Adrenal gland (tissue), 12 donors: ENCODE data around the gene MFSD11. TPM values are rescaled to one million over a fixed set of nuclear protein-coding genes. Genes with fewer than 3 reads are reported as not detected.

Source experiments
- DNase-seq, 7 donors: peaks; one replicate each; pipeline ENCODE4 v3.0.0-alpha.2; 2019 to 2020
- H3K27ac ChIP-seq, 5 donors: fragments of 200-600 bp; sonication (generic) in 4 of 5; 1 replicate in 3 of 5; 2 replicates in 2 of 5; pipeline versions ENCODE4 v1.5.1 to v1.8.0; 2016 to 2020; ENCODE audit warnings: mild to moderate bottlenecking in 1 of 5
- H3K27me3 ChIP-seq: fragments of 200-600 bp; 2 replicates; pipeline ENCODE4 v1.8.0; 2021
- H3K36me3 ChIP-seq, 2 donors: fragments of 200-600 bp; replicated peaks in 1 of 2; 1 replicate in 1 of 2; 2 replicates in 1 of 2; pipeline versions ENCODE4 v1.5.1 to v1.8.0; 2018 to 2022
- H3K4me1 ChIP-seq, 2 donors: fragments of 200-600 bp; replicated peaks in 1 of 2; 1 replicate in 1 of 2; 2 replicates in 1 of 2; pipeline versions ENCODE4 v1.5.1 to v1.8.0; 2018 to 2021
- H3K4me3 ChIP-seq, 4 donors: fragments of 200-600 bp; sonication (generic) in 3 of 4; one replicate each; pipeline ENCODE4 v1.5.1; 2016 to 2018
- H3K9me3 ChIP-seq, 3 donors: fragments of 200-600 bp; sonication (generic) in 1 of 3; replicated peaks in 1 of 3; 1 replicate in 2 of 3; 2 replicates in 1 of 3; pipeline versions ENCODE4 v1.5.1 to v1.8.0; 2016 to 2021
- CTCF ChIP-seq, 6 experiments: fragments of 450-650 bp in 4 of 6; fragments of 200-600 bp in 2 of 6; sonication (generic) in 1 of 6; IDR thresholded peaks; 1 replicate in 5 of 6; 2 replicates in 1 of 6; pipeline versions ENCODE4 v1.5.1 to v1.8.0; 2016 to 2021; ENCODE audit warnings: antibody characterized with exemption in 6 of 6, mild to moderate bottlenecking in 2 of 6, moderate library complexity in 1 of 6
- POLR2A ChIP-seq, 2 donors: fragments of 450-650 bp; IDR thresholded peaks; one replicate each; pipeline ENCODE4 v1.6.1; 2017; ENCODE audit warnings: antibody characterized with exemption in 2 of 2, mild to moderate bottlenecking in 2 of 2, moderate library complexity in 1 of 2
- WGBS, 4 donors: extraction: QIAGEN DNeasy Blood & Tissue Kit in 2 of 4; methylation state at CpG; one replicate each; pipeline versions ENCODE4 v1.1.5 to v1.1.7; 2013 to 2017; 5-methylcytosine and 5-hydroxymethylcytosine counted together
- intact Hi-C, 2 donors: fragments of 100-400 bp; cut with DNase I; formaldehyde crosslinking; loops; one replicate each; pipeline versions ENCODE4 v1.14.1 to v1.15.0; 2022 to 2023
- polyA plus RNA-seq, 3 donors: library from polyadenylated mRNA; stranded (reverse); fragments of 200-250 nt in 2 of 3; fragments of 350-450 nt in 1 of 3; fragmentation: Illumina TruSeq in 1 of 3; extraction: RNeasy Lipid Tissue Mini Kit (QIAGEN cat#74804) in 1 of 3; gene quantifications; one replicate each; pipeline ENCODE4 v1.2.3, GENCODE V29; 2013 to 2014
- total RNA-seq, 9 donors: library from RNA; depleted of rRNA in 4 of 9; stranded (reverse); fragments of >200 nt in 4 of 9; fragments of 120-200 nt in 1 of 9; fragmentation: NEBNext Ultra II Directional in 1 of 9; extraction: Animal tissue kit (Norgen Biotek cat#: 25700) in 1 of 9; gene quantifications; one replicate each; pipeline versions ENCODE4 v1.1.0 to v1.2.4, GENCODE V29; 2013 to 2023
- donor health status: healthy with polysubstance abuse.
- donor health status: Bipolar disorder and iron deficiency.
- donor health status: DM: yes; HTN: yes; CAD: no.
- donor health status: DM: no; HTN: no; CAD: no.
- donor health status: DM: no; HTN: no; CAD: no.
- donor health status: DM: yes; HTN: yes; CAD: no.

The MFSD11 gene
- total and polyA plus RNA-seq, 12 donors: 9.4 to 50.0 (median 29.9) TPM

DNA sequence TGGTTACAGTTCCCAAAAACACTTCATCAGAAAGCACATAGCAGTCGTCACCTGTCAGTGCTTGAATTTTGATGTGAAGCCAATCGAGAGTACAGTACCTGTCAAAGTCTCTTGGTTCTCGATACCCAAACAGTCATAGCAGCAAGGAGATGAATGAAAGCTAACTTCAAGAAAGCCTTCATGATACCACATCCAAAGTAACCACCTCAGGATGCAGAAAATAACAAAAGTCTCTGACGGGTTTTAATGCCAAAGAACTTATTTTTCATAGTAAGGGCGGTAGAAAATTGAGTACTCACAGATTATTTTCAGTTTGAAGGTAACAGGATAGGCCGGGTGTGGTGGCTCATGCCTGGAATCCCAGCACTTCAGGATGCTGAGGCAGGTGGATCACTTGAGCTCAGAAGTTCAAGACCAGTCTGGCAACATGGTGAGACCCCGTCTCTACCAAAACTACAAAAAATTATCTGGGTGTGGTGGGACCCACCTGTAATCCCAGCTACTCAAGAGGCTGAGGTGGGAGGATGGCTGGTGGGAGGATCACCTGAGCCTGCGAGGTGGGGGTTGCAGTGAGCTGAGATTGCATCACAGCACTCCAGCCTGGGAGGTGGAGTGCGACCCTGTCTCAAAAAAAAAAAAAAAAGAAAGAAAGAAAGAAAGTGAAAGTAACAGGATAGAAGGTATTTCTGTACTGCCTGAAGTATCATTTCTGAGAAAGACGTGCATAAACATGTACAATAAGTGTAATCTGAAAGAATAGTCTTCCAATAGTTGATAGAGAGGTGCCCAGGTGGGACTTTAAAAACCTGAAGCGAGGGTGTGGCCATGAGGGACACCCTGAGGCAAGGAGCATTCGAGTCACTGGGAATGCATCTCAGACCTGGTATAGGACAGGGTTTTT is 15.4 kb downstream of the MFSD11 start:
- 83 to 85% (median 85%) methylated on average over 11 to 12 of the region's 12 CpGs for WGBS, 4 donors
- Histone ChIP-seq H3K4me1 (no peaks in the 10 kb centered on the region), H3K27ac (no peak overlapping the region), H3K36me3 (peaks cover 0 to 17% of the 10 kb centered on the region in 2 donors), H3K9me3 (no peaks in the 10 kb centered on the region), H3K27me3 (no peaks in the 10 kb centered on the region), H3K4me3 (no peak overlapping the region)
- no peak for TF ChIP-seq POLR2A (IDR thresholded peaks at IDR 0.05)
- TF ChIP-seq CTCF (IDR thresholded peaks at IDR 0.05): no peak
- intact Hi-C loops: no loop called here
- DNase-seq: peak in 1 of 7 donors; percentile 30

DNA sequence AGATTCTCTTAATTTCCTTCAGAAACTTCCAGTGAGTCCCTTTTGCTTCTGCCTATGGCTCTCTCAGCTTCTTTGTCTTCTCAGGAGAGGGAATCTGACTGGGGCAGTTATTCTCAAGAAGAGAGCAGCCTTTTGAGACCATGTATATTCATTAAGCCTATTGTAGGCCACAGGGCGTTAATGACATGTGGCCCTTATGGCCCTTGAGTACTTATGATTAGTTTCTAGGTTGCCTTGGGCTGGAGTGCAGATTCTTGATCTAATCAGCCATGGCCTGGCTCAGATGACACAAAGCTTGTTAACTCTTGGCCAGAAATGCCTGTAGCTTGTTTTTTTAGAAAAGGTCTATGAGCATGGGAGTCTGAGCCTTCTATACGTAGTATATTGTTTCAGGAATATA is 17.4 kb downstream of the MFSD11 start:
- no peak overlapping the region for H3K27ac ChIP-seq
- H3K27me3 ChIP-seq: no peaks in the 10 kb centered on the region
- peak in 1 of 7 donors; percentile 23 for DNase-seq
- H3K36me3 ChIP-seq: peaks cover 0 to 20% of the 10 kb centered on the region in 2 donors
- no peaks in the 10 kb centered on the region for H3K9me3 ChIP-seq
- intact Hi-C loops: no loop called here
- 92 to 100% (median 98%) methylated on average over 2 of the region's 2 CpGs for WGBS, 4 donors
- no peaks in the 10 kb centered on the region for H3K4me1 ChIP-seq
- no peak overlapping the region for H3K4me3 ChIP-seq
- TF ChIP-seq CTCF (IDR thresholded peaks at IDR 0.05) (no peak), POLR2A (IDR thresholded peaks at IDR 0.05) (no peak)

DNA sequence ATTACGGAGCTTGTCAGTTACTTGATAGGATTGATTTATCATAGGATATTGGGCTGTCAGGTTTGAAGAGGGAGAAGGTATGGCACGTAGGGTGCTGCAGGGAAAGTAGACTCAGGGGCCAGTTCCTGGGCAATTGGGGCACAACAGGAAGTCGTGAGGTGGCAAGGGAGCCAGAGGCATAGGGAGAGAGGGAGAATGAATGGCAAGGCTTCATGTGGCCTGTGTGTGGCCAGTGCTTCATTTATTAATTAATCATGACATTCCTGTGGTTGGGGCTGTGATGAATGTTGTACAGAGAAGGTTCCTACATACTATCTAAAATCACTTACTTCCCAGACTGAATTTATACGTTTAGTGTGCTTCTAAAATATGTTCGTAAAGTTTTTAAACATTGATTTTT is 19.3 kb downstream of the MFSD11 start:
- Histone ChIP-seq H3K27me3 (no peaks in the 10 kb centered on the region), H3K4me1 (no peaks in the 10 kb centered on the region), H3K36me3 (peaks cover 0 to 20% of the 10 kb centered on the region in 2 donors), H3K9me3 (no peaks in the 10 kb centered on the region), H3K4me3 (no peak overlapping the region), H3K27ac (no peak overlapping the region)
- no peak for TF ChIP-seq CTCF (IDR thresholded peaks at IDR 0.05)
- TF ChIP-seq POLR2A (IDR thresholded peaks at IDR 0.05): no peak
- intact Hi-C loops: no loop called here
- peak in 1 of 7 donors; percentile 14 for DNase-seq
- 92 to 95% (median 95%) methylated on average over 5 of the region's 5 CpGs for WGBS, 4 donors

DNA sequence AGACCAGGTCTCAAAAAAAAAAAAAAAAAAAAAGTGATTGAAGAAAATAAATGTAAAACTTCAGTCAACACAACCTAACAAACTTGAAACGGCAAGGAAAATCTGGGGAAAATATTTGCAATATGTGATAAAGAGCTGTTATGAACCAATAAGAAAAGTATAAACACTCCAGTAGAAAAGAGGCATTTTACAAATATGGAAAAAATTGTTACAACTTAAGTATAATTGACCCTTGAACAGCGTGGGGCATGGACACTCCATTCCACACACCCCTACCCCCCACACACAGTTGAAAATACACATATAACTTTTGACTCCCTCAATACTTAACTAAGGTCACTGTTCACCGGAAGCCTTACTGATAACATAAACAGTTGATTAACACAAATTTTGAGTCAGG is 20.7 kb downstream of the MFSD11 start:
- no peaks in the 10 kb centered on the region for H3K27me3 ChIP-seq
- intact Hi-C loops: no loop called here
- H3K27ac ChIP-seq: no peak overlapping the region
- no peaks in the 10 kb centered on the region for H3K9me3 ChIP-seq
- H3K4me1 ChIP-seq: no peaks in the 10 kb centered on the region
- peak in 1 of 7 donors; percentile 4 for DNase-seq
- no peak overlapping the region for H3K4me3 ChIP-seq
- TF ChIP-seq CTCF (IDR thresholded peaks at IDR 0.05) (no peak), POLR2A (IDR thresholded peaks at IDR 0.05) (no peak)
- 96 to 98% (median 96%) methylated on average over 3 of the region's 3 CpGs for WGBS, 4 donors
- peaks cover 0 to 20% of the 10 kb centered on the region in 2 donors for H3K36me3 ChIP-seq
